HG02759 (cell line): ENCODE results near the gene RNF212.

ENCODE experiments used
- ATAC-seq: cut with Tn5 transposase; IDR thresholded peaks from one replicate; pipeline ENCODE4 v1.9.1; 2021; ENCODE audit warnings: mild to moderate bottlenecking, moderate library complexity; ENCODE audit not compliant: unreplicated experiment

RNF212 gene

GRCh38 chr4:1023075-1023640, 90.2 kb downstream of the RNF212 start:
- ATAC-seq = no peak

- no peak for ATAC-seq
Observed at GRCh38 chr4:1022739-1023066, 90.7 kb downstream of the RNF212 start.

- ATAC-seq = no peak
Observed at GRCh38 chr4:1022051-1022738, 91.2 kb downstream of the RNF212 start.
